Gastroesophageal sphincter (tissue), 3 donors: ENCODE measurements around the gene TUBB4B.
"Not testable (repeated sequence)": the region's sequence is repeated elsewhere in the genome, so short reads cannot be mapped to it uniquely, and the experiment has no call there.

Source experiments
- CTCF ChIP-seq, 4 experiments: fragments of 200-600 bp in 2 of 4; fragments of 450-650 bp in 2 of 4; sonication (generic) in 1 of 4; IDR thresholded peaks; one replicate each; pipeline ENCODE4 v1.5.1; 2017 to 2019; ENCODE audit warnings: antibody characterized with exemption in 4 of 4, mild to moderate bottlenecking in 2 of 4, moderate library complexity in 2 of 4
- POLR2A ChIP-seq, 2 donors: fragments of 450-650 bp; IDR thresholded peaks; one replicate each; pipeline ENCODE4 v1.6.1; 2017; ENCODE audit warnings: antibody characterized with exemption in 2 of 2, mild to moderate bottlenecking in 2 of 2, moderate library complexity in 1 of 2

GRCh38 chr9:137262173-137262908, 21.3 kb downstream of the TUBB4B start:
- peak in 2 of 4 experiments; percentile 36 to 59 for TF ChIP-seq CTCF (IDR thresholded peaks at IDR 0.05)
- TF ChIP-seq POLR2A (IDR thresholded peaks at IDR 0.05): not testable (repeated sequence)
